Measurements from ENCODE around the gene ITPA. TPM values are rescaled to one million over a fixed set of nuclear protein-coding genes. Genes with fewer than 3 reads are reported as not detected.

ITPA gene
- total and polyA plus RNA-seq, 2 of the 13 experiments (the other 11 are each of a cell fraction or from before 2014, with no cell fraction given): 60.1 to 103 TPM

DNA sequence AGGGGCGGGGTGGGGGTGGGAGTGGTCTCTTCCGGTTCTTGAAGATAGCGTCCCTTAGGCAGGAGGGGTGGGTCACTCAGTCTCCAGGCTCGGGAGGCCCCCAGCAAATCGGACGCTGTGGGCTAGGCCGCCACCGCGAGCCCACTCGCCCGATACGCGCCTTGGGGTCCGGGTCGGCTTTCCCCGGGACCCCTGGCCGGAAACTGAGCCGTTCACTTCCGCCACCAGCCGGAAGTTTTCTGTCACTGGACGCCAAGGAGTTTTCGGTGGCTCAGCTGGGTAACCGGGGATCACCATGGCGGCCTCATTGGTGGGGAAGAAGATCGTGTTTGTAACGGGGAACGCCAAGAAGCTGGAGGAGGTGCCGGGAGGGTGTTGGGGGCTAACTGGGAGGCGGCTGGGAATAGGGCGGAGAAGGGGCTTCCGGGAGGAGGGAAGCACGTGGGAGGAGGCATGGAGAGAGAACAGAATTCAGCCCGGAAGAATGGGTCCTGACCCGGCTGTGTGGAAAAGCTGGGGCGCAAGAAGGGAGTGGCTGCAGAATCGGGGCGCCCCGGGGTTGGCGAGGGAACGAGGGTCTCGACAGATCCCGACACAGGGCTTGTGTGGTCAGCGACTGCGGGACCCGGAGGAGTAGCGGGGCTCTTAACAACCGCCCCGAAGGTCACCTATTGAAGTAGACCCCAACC lies at the start of gene ITPA (continued):
- TF ChIP-seq CENPX (CRISPR knock-in tag; IDR thresholded peaks at IDR 0.05): no peak
- no peak; the same call in 1 of the 2 replicates for TF ChIP-seq KLF6 (CRISPR knock-in tag; IDR thresholded peaks at IDR 0.05)
- no peak for TF ChIP-seq CCAR2 (optimal IDR thresholded peaks at IDR 0.05; ENCODE audit: low read depth, low read length)
- TF ChIP-seq, protein P1, sequence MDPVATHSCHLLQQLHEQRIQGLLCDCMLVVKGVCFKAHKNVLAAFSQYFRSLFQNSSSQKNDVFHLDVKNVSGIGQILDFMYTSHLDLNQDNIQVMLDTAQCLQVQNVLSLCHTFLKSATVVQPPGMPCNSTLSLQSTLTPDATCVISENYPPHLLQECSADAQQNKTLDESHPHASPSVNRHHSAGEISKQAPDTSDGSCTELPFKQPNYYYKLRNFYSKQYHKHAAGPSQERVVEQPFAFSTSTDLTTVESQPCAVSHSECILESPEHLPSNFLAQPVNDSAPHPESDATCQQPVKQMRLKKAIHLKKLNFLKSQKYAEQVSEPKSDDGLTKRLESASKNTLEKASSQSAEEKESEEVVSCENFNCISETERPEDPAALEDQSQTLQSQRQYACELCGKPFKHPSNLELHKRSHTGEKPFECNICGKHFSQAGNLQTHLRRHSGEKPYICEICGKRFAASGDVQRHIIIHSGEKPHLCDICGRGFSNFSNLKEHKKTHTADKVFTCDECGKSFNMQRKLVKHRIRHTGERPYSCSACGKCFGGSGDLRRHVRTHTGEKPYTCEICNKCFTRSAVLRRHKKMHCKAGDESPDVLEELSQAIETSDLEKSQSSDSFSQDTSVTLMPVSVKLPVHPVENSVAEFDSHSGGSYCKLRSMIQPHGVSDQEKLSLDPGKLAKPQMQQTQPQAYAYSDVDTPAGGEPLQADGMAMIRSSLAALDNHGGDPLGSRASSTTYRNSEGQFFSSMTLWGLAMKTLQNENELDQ (CRISPR knock-in tag; IDR thresholded peaks at IDR 0.05; ENCODE audit: borderline replicate concordance): peak; percentile 56
- peak; percentile 83; the same call in 1 of the 2 replicates for TF ChIP-seq ZSCAN20 (CRISPR knock-in tag; IDR thresholded peaks at IDR 0.05; ENCODE audit: borderline replicate concordance)
- TF ChIP-seq HOXD1 (CRISPR knock-in tag; IDR thresholded peaks at IDR 0.05): peak; percentile 62; the same call in 1 of the 2 replicates
- no peak for TF ChIP-seq ZNF333 (CRISPR knock-in tag; IDR thresholded peaks at IDR 0.05; ENCODE audit: borderline replicate concordance)
- peak; percentile 89; the same call in 1 of the 2 replicates for TF ChIP-seq GTF3A (CRISPR knock-in tag; conservative IDR thresholded peaks at IDR 0.05)
- TF ChIP-seq NAIF1 (CRISPR knock-in tag; IDR thresholded peaks at IDR 0.05; ENCODE audit: borderline replicate concordance): peak; percentile 90; the same call in 1 of the 2 replicates
- TF ChIP-seq, protein P2, sequence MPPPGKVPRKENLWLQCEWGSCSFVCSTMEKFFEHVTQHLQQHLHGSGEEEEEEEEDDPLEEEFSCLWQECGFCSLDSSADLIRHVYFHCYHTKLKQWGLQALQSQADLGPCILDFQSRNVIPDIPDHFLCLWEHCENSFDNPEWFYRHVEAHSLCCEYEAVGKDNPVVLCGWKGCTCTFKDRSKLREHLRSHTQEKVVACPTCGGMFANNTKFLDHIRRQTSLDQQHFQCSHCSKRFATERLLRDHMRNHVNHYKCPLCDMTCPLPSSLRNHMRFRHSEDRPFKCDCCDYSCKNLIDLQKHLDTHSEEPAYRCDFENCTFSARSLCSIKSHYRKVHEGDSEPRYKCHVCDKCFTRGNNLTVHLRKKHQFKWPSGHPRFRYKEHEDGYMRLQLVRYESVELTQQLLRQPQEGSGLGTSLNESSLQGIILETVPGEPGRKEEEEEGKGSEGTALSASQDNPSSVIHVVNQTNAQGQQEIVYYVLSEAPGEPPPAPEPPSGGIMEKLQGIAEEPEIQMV (CRISPR knock-in tag; IDR thresholded peaks at IDR 0.05; ENCODE audit: low read depth): peak; percentile 47; the same call in 1 of the 2 replicates
- TF ChIP-seq, protein P3, sequence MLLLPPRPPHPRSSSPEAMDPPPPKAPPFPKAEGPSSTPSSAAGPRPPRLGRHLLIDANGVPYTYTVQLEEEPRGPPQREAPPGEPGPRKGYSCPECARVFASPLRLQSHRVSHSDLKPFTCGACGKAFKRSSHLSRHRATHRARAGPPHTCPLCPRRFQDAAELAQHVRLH (CRISPR knock-in tag; IDR thresholded peaks at IDR 0.05; ENCODE audit: borderline replicate concordance, low read depth): no peak; the same call in none of the 2 replicates
- TF ChIP-seq ZNF337 (CRISPR knock-in tag; IDR thresholded peaks at IDR 0.05; ENCODE audit: borderline replicate concordance, low read depth): 0 out of 2 replicates have a peak, but pooled peaks have one; percentile 55
- TF ChIP-seq FOXP1 (IDR thresholded peaks at IDR 0.05): no peak
- no peak for TF ChIP-seq FOXP1 (CRISPR knock-in tag; IDR thresholded peaks at IDR 0.05)
- TF ChIP-seq, protein P4, sequence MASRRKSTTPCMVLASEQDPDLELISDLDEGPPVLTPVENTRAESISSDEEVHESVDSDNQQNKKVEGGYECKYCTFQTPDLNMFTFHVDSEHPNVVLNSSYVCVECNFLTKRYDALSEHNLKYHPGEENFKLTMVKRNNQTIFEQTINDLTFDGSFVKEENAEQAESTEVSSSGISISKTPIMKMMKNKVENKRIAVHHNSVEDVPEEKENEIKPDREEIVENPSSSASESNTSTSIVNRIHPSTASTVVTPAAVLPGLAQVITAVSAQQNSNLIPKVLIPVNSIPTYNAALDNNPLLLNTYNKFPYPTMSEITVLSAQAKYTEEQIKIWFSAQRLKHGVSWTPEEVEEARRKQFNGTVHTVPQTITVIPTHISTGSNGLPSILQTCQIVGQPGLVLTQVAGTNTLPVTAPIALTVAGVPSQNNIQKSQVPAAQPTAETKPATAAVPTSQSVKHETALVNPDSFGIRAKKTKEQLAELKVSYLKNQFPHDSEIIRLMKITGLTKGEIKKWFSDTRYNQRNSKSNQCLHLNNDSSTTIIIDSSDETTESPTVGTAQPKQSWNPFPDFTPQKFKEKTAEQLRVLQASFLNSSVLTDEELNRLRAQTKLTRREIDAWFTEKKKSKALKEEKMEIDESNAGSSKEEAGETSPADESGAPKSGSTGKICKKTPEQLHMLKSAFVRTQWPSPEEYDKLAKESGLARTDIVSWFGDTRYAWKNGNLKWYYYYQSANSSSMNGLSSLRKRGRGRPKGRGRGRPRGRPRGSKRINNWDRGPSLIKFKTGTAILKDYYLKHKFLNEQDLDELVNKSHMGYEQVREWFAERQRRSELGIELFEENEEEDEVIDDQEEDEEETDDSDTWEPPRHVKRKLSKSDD (CRISPR knock-in tag; IDR thresholded peaks at IDR 0.05; ENCODE audit: low read depth): no peak
- TF ChIP-seq ZNF382 (CRISPR knock-in tag; IDR thresholded peaks at IDR 0.05; ENCODE audit: borderline replicate concordance): no peak
- no peak; the same call in 1 of the 2 replicates for TF ChIP-seq ZNF737 (CRISPR knock-in tag; IDR thresholded peaks at IDR 0.05; ENCODE audit: borderline replicate concordance)
- peak; percentile 70; the same call in 1 of the 2 replicates for TF ChIP-seq CCDC6 (CRISPR knock-in tag; IDR thresholded peaks at IDR 0.05)
- TF ChIP-seq NR1H2 (CRISPR knock-in tag; IDR thresholded peaks at IDR 0.05; ENCODE audit: borderline replicate concordance, low read depth): peak; percentile 26; the same call in 1 of the 2 replicates
- peak; percentile 71; the same call in 1 of the 2 replicates for TF ChIP-seq IRX3 (CRISPR knock-in tag; IDR thresholded peaks at IDR 0.05; ENCODE audit: borderline replicate concordance, low read depth)
- peak; percentile 93 for TF ChIP-seq PTBP1 (IDR thresholded peaks at IDR 0.05; ENCODE audit: low read depth, low read length, poor library complexity, severe bottlenecking)
- peak; percentile 77 for TF ChIP-seq JARID2 (CRISPR knock-in tag; IDR thresholded peaks at IDR 0.05; ENCODE audit: insufficient replicate concordance)
- 0 out of 2 replicates have a peak, but pooled peaks have one; percentile 14 for TF ChIP-seq TEAD2 (CRISPR knock-in tag; IDR thresholded peaks at IDR 0.05)

Measured in HepG2 (cell line).